ENCODE data around the gene CTU2.

GRCh38 chr16:88746506-88746905 lies 40.2 kb downstream of the CTU2 start:
- no peak for TF ChIP-seq CTCF (IDR thresholded peaks at IDR 0.05)
- TF ChIP-seq POLR2A (IDR thresholded peaks at IDR 0.05): no peak
- peak; percentile 39 for TF ChIP-seq POLR2AphosphoS5 (IDR thresholded peaks at IDR 0.05)
